Mesothelial cell of epicardium (in vitro differentiated cells): ENCODE measurements around the gene EEA1. TPM values are rescaled to one million over a fixed set of nuclear protein-coding genes. Genes with fewer than 3 reads are reported as not detected.
"Not testable (repeated sequence)": the region's sequence is repeated elsewhere in the genome, so short reads cannot be mapped to it uniquely, and the experiment has no call there.

Experiments
- DNase-seq, 2 experiments: peaks; one replicate each; pipeline ENCODE4 v3.0.0; 2021; ENCODE audit warnings: low spot score in 2 of 2; ENCODE audit not compliant: unreplicated experiment in 2 of 2
- H3K27ac Mint-ChIP-seq: 2 replicates; pipeline ENCODE4 v1.8.0; 2021; ENCODE audit warnings: mixed read lengths
- H3K27me3 Mint-ChIP-seq: 2 replicates; pipeline ENCODE4 v1.8.0; 2021; ENCODE audit warnings: low read depth, mixed read lengths
- H3K36me3 Mint-ChIP-seq: 2 replicates; pipeline ENCODE4 v1.8.0; 2021; ENCODE audit warnings: mixed read lengths
- H3K4me1 Mint-ChIP-seq: 2 replicates; pipeline ENCODE4 v1.8.0; 2021; ENCODE audit warnings: mixed read lengths
- H3K4me3 Mint-ChIP-seq: 2 replicates; pipeline ENCODE4 v1.8.0; 2021; ENCODE audit warnings: mild to moderate bottlenecking, moderate library complexity, mixed read lengths
- H3K9me3 Mint-ChIP-seq: 2 replicates; pipeline ENCODE4 v1.8.0; 2021; ENCODE audit warnings: mixed read lengths
- CTCF ChIP-seq: fragments of 200-600 bp; sonication (generic); IDR thresholded peaks from one replicate; pipeline ENCODE4 v1.5.0; 2021; ENCODE audit warnings: antibody characterized with exemption; ENCODE audit not compliant: unreplicated experiment
- total RNA-seq: library from RNA; stranded (reverse); gene quantifications from 3 replicates; pipeline ENCODE4 v1.2.1, GENCODE V29; 2021

Gene EEA1
- total RNA-seq, 1 donor from 2014 or later: 28.3 TPM

- Mint-ChIP-seq H3K4me1 (peaks cover 7% of the 10 kb centered on the region), H3K27ac (no peak overlapping the region), H3K27me3 (no peaks in the 10 kb centered on the region), H3K9me3 (peaks cover 9% of the 10 kb centered on the region), H3K36me3 (peaks cover 2% of the 10 kb centered on the region), H3K4me3 (no peak overlapping the region)
- DNase-seq: no peak
- TF ChIP-seq CTCF: no peak
Observed at GRCh38 chr12:92971859-92972524, 42.9 kb upstream of the EEA1 start.

GRCh38 chr12:92968176-92968813 is 39.2 kb upstream of the EEA1 start:
- H3K4me1 Mint-ChIP-seq: no peaks in the 10 kb centered on the region
- no peaks in the 10 kb centered on the region for H3K9me3 Mint-ChIP-seq
- no peak for TF ChIP-seq CTCF
- no peak for DNase-seq
- H3K4me3 Mint-ChIP-seq: no peak overlapping the region
- no peak overlapping the region for H3K27ac Mint-ChIP-seq
- H3K36me3 Mint-ChIP-seq: no peaks in the 10 kb centered on the region
- no peaks in the 10 kb centered on the region for H3K27me3 Mint-ChIP-seq

- not testable (repeated sequence) for H3K4me3 Mint-ChIP-seq, H3K4me1 Mint-ChIP-seq, H3K9me3 Mint-ChIP-seq, DNase-seq, H3K27ac Mint-ChIP-seq, H3K27me3 Mint-ChIP-seq, H3K36me3 Mint-ChIP-seq
Observed at GRCh38 chr12:92964378-92964777, 35.3 kb upstream of the EEA1 start.

- Mint-ChIP-seq H3K9me3 (peaks cover 8% of the 10 kb centered on the region), H3K27ac (no peak overlapping the region)
- TF ChIP-seq CTCF: no peak
Observed at GRCh38 chr12:92961949-92962348, 32.9 kb upstream of the EEA1 start.

GRCh38 chr12:92955997-92956663 is 27.0 kb upstream of the EEA1 start:
- H3K4me3 Mint-ChIP-seq: no peak overlapping the region
- TF ChIP-seq CTCF: no peak
- no peaks in the 10 kb centered on the region for H3K27me3 Mint-ChIP-seq
- H3K36me3 Mint-ChIP-seq: peaks cover 5% of the 10 kb centered on the region
- H3K9me3 Mint-ChIP-seq: peaks cover 33% of the 10 kb centered on the region
- H3K27ac Mint-ChIP-seq: no peak overlapping the region
- peaks cover 4% of the 10 kb centered on the region for H3K4me1 Mint-ChIP-seq
- DNase-seq: no peak

More at GRCh38 chr12:92961949-92962348, 32.9 kb upstream of the EEA1 start:
- peaks cover 4% of the 10 kb centered on the region for H3K4me1 Mint-ChIP-seq
- H3K36me3 Mint-ChIP-seq: no peaks in the 10 kb centered on the region
- H3K27me3 Mint-ChIP-seq: no peaks in the 10 kb centered on the region
- no peak overlapping the region for H3K4me3 Mint-ChIP-seq
- no peak for DNase-seq

- H3K4me1 Mint-ChIP-seq: peaks cover 3% of the 10 kb centered on the region
- H3K4me3 Mint-ChIP-seq: no peak overlapping the region
- no peak overlapping the region for H3K27ac Mint-ChIP-seq
- no peaks in the 10 kb centered on the region for H3K27me3 Mint-ChIP-seq
- no peak for TF ChIP-seq CTCF
- no peak for DNase-seq
- H3K9me3 Mint-ChIP-seq: peaks cover 33% of the 10 kb centered on the region
- H3K36me3 Mint-ChIP-seq: peaks cover 5% of the 10 kb centered on the region
Observed at GRCh38 chr12:92953747-92954146, 24.7 kb upstream of the EEA1 start.
